HCT116 (cell line): Measurements from ENCODE around the gene TTR. TPM values are rescaled to one million over a fixed set of nuclear protein-coding genes. Genes with fewer than 3 reads are reported as not detected.

Experiments used
- ATAC-seq: fragments of 200-7000 bp; cut with Tn5 transposase; 2 replicates; pipeline ENCODE4 v1.9.1; 2020; ENCODE audit warnings: mild to moderate bottlenecking, moderate library complexity
- BruUV-seq: library from RNA; stranded (reverse); fragments of 400-500 nt; replicated peaks from 2 replicates; lab custom pipeline; 2021; lab: Mats Ljungman, UMichigan
- CTCF ChIA-PET: fragments of 300-600 bp; sonication (Branson Sonifier 250); formaldehyde crosslinking; loops from one replicate; lab custom pipeline; 2021; ENCODE audit warnings: antibody characterized with exemption; lab: Charles Lee
- POLR2A ChIA-PET: fragments of 300-600, 350-600 bp; sonication (Branson Sonifier 250); formaldehyde crosslinking; loops from one replicate; lab custom pipeline; 2021; ENCODE audit warnings: antibody characterized with exemption; lab: Charles Lee
- RAD21 ChIA-PET, 2 experiments: fragments of 300-600 bp; sonication (Branson Sonifier 250); formaldehyde crosslinking; loops; one replicate each; lab custom pipeline; 2023; ENCODE audit warnings: low total read pairs in 2 of 2; ENCODE audit not compliant: uncharacterized antibody in 2 of 2, unreplicated experiment in 2 of 2, low non-redundant PET in 1 of 2; lab: Charles Lee
- DNase-seq: peaks from one replicate; pipeline ENCODE4 v3.0.0-alpha.2; 2010; ENCODE audit warnings: low read depth, low spot score
- H2AFZ ChIP-seq: fragments of 200-600 bp; shearing (Covaris generic), sonication (generic); 2 replicates; pipeline ENCODE4 v1.6.1; 2017; ENCODE audit warnings: low read depth, mixed run types, mixed read lengths, antibody characterized with exemption, low read length; ENCODE audit not compliant: poor library complexity, severe bottlenecking
- H3K27ac ChIP-seq: 2 replicates; pipeline ENCODE4 v1.5.1; 2012; ENCODE audit warnings: low read depth, low read length
- H3K27me3 ChIP-seq: fragments of 200-600 bp; sonication (generic); 2 replicates; pipeline ENCODE4 v1.6.1; 2016; ENCODE audit warnings: mixed run types, low read length, mixed read lengths; ENCODE audit not compliant: insufficient read depth
- H3K36me3 ChIP-seq, 2 experiments: fragments of 200-500 bp in 1 of 2; fragments of 200-600 bp in 1 of 2; sonication (Bioruptor generic) in 1 of 2; sonication (generic) in 1 of 2; 2 replicates each; pipeline versions ENCODE4 v1.5.1 to v1.6.1; 2014 to 2016; ENCODE audit warnings: low read length in 2 of 2, inconsistent platforms in 1 of 2, mixed read lengths in 1 of 2, mixed run types in 1 of 2; ENCODE audit not compliant: insufficient read depth in 2 of 2, control insufficient read depth in 1 of 2
- H3K4me1 ChIP-seq, 2 experiments: fragments of 200-600 bp in 1 of 2; sonication (generic) in 1 of 2; 2 replicates each; pipeline versions ENCODE4 v1.5.1 to v1.6.1; 2012 to 2017; ENCODE audit warnings: low read length in 2 of 2, inconsistent platforms in 1 of 2, mild to moderate bottlenecking in 1 of 2, mixed read lengths in 1 of 2, mixed run types in 1 of 2, moderate library complexity in 1 of 2; ENCODE audit not compliant: insufficient read depth in 2 of 2, control insufficient read depth in 1 of 2
- H3K4me2 ChIP-seq: fragments of 200-600 bp; sonication (generic); 2 replicates; pipeline ENCODE4 v1.6.1; 2017; ENCODE audit warnings: mixed run types, low read length, mixed read lengths
- H3K4me3 ChIP-seq, 2 experiments: fragments of 200-600 bp in 1 of 2; sonication (generic) in 1 of 2; replicated peaks in 1 of 2; 2 replicates each; pipeline ENCODE4 v1.5.1; 2011 to 2016; ENCODE audit warnings: low read length in 2 of 2, control low read depth in 1 of 2, low read depth in 1 of 2, mild to moderate bottlenecking in 1 of 2, mixed read lengths in 1 of 2, mixed run types in 1 of 2
- H3K79me2 ChIP-seq: fragments of 200-600 bp; sonication (generic); 2 replicates; pipeline ENCODE4 v1.6.1; 2017; ENCODE audit warnings: mild to moderate bottlenecking, mixed run types, low read length, moderate library complexity, mixed read lengths; ENCODE audit not compliant: insufficient read depth
- H3K9ac ChIP-seq: fragments of 200-600 bp; sonication (generic); 2 replicates; pipeline ENCODE4 v1.6.1; 2016; ENCODE audit warnings: low read length, mixed read lengths
- H3K9me2 ChIP-seq: fragments of 200-600 bp; sonication (generic), shearing (Covaris generic); 2 replicates; pipeline ENCODE4 v1.6.1; 2017; ENCODE audit warnings: mixed run types, mild to moderate bottlenecking, moderate library complexity; ENCODE audit not compliant: insufficient read depth
- H3K9me3 ChIP-seq, 2 experiments: fragments of 200-500 bp in 1 of 2; fragments of 200-600 bp in 1 of 2; sonication (Bioruptor generic) in 1 of 2; sonication (generic) in 1 of 2; 2 replicates each; pipeline ENCODE4 v1.6.1; 2014 to 2017; ENCODE audit warnings: low read length in 2 of 2, mixed read lengths in 2 of 2, inconsistent platforms in 1 of 2, low read depth in 1 of 2, mild to moderate bottlenecking in 1 of 2, mixed run types in 1 of 2, moderate library complexity in 1 of 2; ENCODE audit not compliant: control insufficient read depth in 1 of 2, insufficient read depth in 1 of 2
- H4K20me1 ChIP-seq: fragments of 200-600 bp; sonication (generic), shearing (Covaris generic); 2 replicates; pipeline ENCODE4 v1.6.1; 2017; ENCODE audit warnings: mixed run types, mild to moderate bottlenecking, moderate library complexity; ENCODE audit not compliant: insufficient read depth
- ATF3 ChIP-seq: IDR thresholded peaks from 2 replicates; pipeline ENCODE4 v1.6.1; 2012
- CBX3 ChIP-seq: IDR thresholded peaks from 2 replicates; pipeline ENCODE4 v1.6.1; 2012; ENCODE audit warnings: low read depth
- CEBPB ChIP-seq: IDR thresholded peaks from 2 replicates; pipeline ENCODE4 v1.6.1; 2012; ENCODE audit warnings: low read depth
- EGR1 ChIP-seq: IDR thresholded peaks from 2 replicates; pipeline ENCODE4 v1.6.1; 2012; ENCODE audit warnings: low read depth
- ELF1 ChIP-seq: IDR thresholded peaks from 2 replicates; pipeline ENCODE4 v1.6.1; 2012; ENCODE audit warnings: low read depth, borderline replicate concordance
- EZH2 ChIP-seq: fragments of 200-600 bp; sonication (generic); IDR thresholded peaks from 2 replicates; pipeline ENCODE4 v1.6.1; 2017; ENCODE audit warnings: antibody characterized with exemption, mixed run types
- EZH2phosphoT487 ChIP-seq: fragments of 200-600 bp; IDR thresholded peaks from 2 replicates; pipeline ENCODE4 v1.6.1; 2018; ENCODE audit warnings: antibody characterized with exemption, borderline replicate concordance
- MAX ChIP-seq: IDR thresholded peaks from 2 replicates; pipeline ENCODE4 v1.6.1; 2012
- POLR2A ChIP-seq: IDR thresholded peaks from 2 replicates; pipeline ENCODE4 v1.7.0; 2011; ENCODE audit warnings: borderline replicate concordance; ENCODE audit not compliant: insufficient read depth, insufficient read length; ENCODE audit errors: extremely low read depth
- SIN3A ChIP-seq: IDR thresholded peaks from 2 replicates; pipeline ENCODE4 v1.6.1; 2012; ENCODE audit warnings: low read depth
- SP1 ChIP-seq: IDR thresholded peaks from 2 replicates; pipeline ENCODE4 v1.6.1; 2012; ENCODE audit warnings: low read depth
- SRF ChIP-seq: IDR thresholded peaks from 2 replicates; pipeline ENCODE4 v1.6.1; 2012; ENCODE audit warnings: low read depth
- TCF7L2 ChIP-seq: IDR thresholded peaks from 2 replicates; pipeline ENCODE4 v1.7.0; 2011; ENCODE audit warnings: borderline replicate concordance, inconsistent platforms; ENCODE audit not compliant: insufficient read depth, insufficient read length; ENCODE audit errors: extremely low read depth
- YY1 ChIP-seq: IDR thresholded peaks from 2 replicates; pipeline ENCODE4 v1.6.1; 2011; ENCODE audit warnings: low read length, low read depth, moderate library complexity, mild to moderate bottlenecking; ENCODE audit not compliant: insufficient replicate concordance; ENCODE audit errors: extremely low read depth
- ZFX ChIP-seq: fragments of 450-650 bp; IDR thresholded peaks from 2 replicates; pipeline ENCODE4 v1.6.1; 2017
- intact Hi-C: fragments of 100-400 bp; cut with micrococcal nuclease; formaldehyde crosslinking; loops from 2 replicates; pipeline ENCODE4 v1.10.0; 2022
- total RNA-seq: library from RNA; stranded (reverse); gene quantifications from one replicate; pipeline ENCODE4 v1.2.1, GENCODE V29; 2021; ENCODE audit not compliant: unreplicated experiment
- TF ChIP-seq, protein P1 (sequence below): IDR thresholded peaks from 2 replicates; pipeline ENCODE4 v1.6.1; 2012; ENCODE audit warnings: low read depth
- TF ChIP-seq, protein P2 (sequence below): IDR thresholded peaks from 2 replicates; pipeline ENCODE4 v1.6.1; 2011; ENCODE audit warnings: mild to moderate bottlenecking, low read length, moderate library complexity; ENCODE audit not compliant: insufficient replicate concordance; ENCODE audit errors: extremely low read depth

Gene TTR
- total RNA-seq, 1 experiment from 2014 or later: 1.2 TPM

DNA sequence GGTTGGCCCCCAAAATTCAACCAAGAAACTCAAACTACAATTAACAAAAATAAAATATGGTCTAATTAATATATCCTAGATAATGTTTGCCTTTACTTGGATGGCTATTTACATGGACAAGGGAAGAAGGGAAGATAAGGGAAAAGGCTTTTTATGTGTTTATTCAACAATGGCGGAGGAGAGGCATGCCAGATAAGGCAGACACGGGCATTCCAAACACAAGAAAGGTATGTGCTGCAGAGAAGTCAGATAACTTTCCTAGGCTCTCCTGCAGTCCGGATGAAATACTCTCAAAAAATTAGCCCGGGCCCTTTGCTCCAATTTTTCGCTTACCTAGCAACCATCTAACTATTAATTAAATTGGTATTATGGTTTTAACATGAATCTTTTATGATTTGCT, 5.1 kb upstream of the TTR start:
- Histone ChIP-seq H3K4me3 (no peak overlapping the region), H3K79me2 (no peaks in the 10 kb centered on the region), H4K20me1 (no peaks in the 10 kb centered on the region), H3K4me2 (no peak overlapping the region), H3K9me3 (no peaks in the 10 kb centered on the region), H3K27ac (no peak overlapping the region), H3K9me2 (no peaks in the 10 kb centered on the region), H2AFZ (no peak overlapping the region), H3K27me3 (no peaks in the 10 kb centered on the region), H3K4me1 (no peaks in the 10 kb centered on the region), H3K9ac (no peak overlapping the region), H3K36me3 (no peaks in the 10 kb centered on the region)
- POLR2A ChIA-PET: no interaction called here
- DNase-seq (no peak), ATAC-seq (no peak)
- BruUV-seq: no TSS peak
- CTCF ChIA-PET: interaction anchor here (1.3 kb wide), 1 partner anchor 23 kb away, joined by 4 read pairs; no protein-coding TSS in a partner anchor
- RAD21 ChIA-PET: no interaction called here
- no peak for TF ChIP-seq SRF
- TF ChIP-seq EZH2phosphoT487: no peak
- no peak for TF ChIP-seq TCF7L2
- TF ChIP-seq MAX: no peak
- no peak for TF ChIP-seq YY1
- no peak for TF ChIP-seq POLR2A
- TF ChIP-seq EZH2: no peak
- no peak for TF ChIP-seq EGR1
- no peak for TF ChIP-seq ZFX
- TF ChIP-seq SIN3A: no peak
- no peak for TF ChIP-seq SP1
- TF ChIP-seq, protein P1, sequence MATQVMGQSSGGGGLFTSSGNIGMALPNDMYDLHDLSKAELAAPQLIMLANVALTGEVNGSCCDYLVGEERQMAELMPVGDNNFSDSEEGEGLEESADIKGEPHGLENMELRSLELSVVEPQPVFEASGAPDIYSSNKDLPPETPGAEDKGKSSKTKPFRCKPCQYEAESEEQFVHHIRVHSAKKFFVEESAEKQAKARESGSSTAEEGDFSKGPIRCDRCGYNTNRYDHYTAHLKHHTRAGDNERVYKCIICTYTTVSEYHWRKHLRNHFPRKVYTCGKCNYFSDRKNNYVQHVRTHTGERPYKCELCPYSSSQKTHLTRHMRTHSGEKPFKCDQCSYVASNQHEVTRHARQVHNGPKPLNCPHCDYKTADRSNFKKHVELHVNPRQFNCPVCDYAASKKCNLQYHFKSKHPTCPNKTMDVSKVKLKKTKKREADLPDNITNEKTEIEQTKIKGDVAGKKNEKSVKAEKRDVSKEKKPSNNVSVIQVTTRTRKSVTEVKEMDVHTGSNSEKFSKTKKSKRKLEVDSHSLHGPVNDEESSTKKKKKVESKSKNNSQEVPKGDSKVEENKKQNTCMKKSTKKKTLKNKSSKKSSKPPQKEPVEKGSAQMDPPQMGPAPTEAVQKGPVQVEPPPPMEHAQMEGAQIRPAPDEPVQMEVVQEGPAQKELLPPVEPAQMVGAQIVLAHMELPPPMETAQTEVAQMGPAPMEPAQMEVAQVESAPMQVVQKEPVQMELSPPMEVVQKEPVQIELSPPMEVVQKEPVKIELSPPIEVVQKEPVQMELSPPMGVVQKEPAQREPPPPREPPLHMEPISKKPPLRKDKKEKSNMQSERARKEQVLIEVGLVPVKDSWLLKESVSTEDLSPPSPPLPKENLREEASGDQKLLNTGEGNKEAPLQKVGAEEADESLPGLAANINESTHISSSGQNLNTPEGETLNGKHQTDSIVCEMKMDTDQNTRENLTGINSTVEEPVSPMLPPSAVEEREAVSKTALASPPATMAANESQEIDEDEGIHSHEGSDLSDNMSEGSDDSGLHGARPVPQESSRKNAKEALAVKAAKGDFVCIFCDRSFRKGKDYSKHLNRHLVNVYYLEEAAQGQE: no peak
- TF ChIP-seq CBX3: no peak
- TF ChIP-seq ATF3: no peak
- no peak for TF ChIP-seq CEBPB
- no peak for TF ChIP-seq ELF1
- TF ChIP-seq, protein P2, sequence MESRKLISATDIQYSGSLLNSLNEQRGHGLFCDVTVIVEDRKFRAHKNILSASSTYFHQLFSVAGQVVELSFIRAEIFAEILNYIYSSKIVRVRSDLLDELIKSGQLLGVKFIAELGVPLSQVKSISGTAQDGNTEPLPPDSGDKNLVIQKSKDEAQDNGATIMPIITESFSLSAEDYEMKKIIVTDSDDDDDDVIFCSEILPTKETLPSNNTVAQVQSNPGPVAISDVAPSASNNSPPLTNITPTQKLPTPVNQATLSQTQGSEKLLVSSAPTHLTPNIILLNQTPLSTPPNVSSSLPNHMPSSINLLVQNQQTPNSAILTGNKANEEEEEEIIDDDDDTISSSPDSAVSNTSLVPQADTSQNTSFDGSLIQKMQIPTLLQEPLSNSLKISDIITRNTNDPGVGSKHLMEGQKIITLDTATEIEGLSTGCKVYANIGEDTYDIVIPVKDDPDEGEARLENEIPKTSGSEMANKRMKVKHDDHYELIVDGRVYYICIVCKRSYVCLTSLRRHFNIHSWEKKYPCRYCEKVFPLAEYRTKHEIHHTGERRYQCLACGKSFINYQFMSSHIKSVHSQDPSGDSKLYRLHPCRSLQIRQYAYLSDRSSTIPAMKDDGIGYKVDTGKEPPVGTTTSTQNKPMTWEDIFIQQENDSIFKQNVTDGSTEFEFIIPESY: no peak
- intact Hi-C loops: no loop called here
